Liver (tissue), 9 donors: ENCODE measurements around the gene ZDHHC14. TPM values are rescaled to one million over a fixed set of nuclear protein-coding genes. Genes with fewer than 3 reads are reported as not detected.

Source experiments
- DNase-seq: peaks from one replicate; pipeline ENCODE4 v3.0.0-alpha.2; 2017; ENCODE audit warnings: low spot score
- H3K27ac ChIP-seq, 2 donors: one replicate each; pipeline ENCODE4 v1.7.0; 2013; ENCODE audit warnings: inconsistent platforms in 2 of 2, low read length in 2 of 2, control low read depth in 1 of 2, low read depth in 1 of 2, mild to moderate bottlenecking in 1 of 2
- H3K27me3 ChIP-seq, 4 donors: one replicate each; pipeline versions ENCODE4 v1.6.1 to v1.7.0; 2013; ENCODE audit warnings: low read length in 3 of 4, inconsistent platforms in 1 of 4, mild to moderate bottlenecking in 1 of 4, moderate library complexity in 1 of 4; ENCODE audit not compliant: control insufficient read depth in 4 of 4, insufficient read depth in 4 of 4
- H3K36me3 ChIP-seq, 4 donors: one replicate each; pipeline versions ENCODE4 v1.6.1 to v1.7.0; 2013; ENCODE audit warnings: low read length in 3 of 4, mild to moderate bottlenecking in 3 of 4, low read depth in 1 of 4, moderate library complexity in 1 of 4; ENCODE audit not compliant: control insufficient read depth in 4 of 4, insufficient read depth in 3 of 4
- H3K4me1 ChIP-seq, 4 donors: one replicate each; pipeline versions ENCODE4 v1.6.1 to v1.7.0; 2013; ENCODE audit warnings: low read length in 3 of 4, mild to moderate bottlenecking in 3 of 4, moderate library complexity in 1 of 4; ENCODE audit not compliant: control insufficient read depth in 4 of 4, insufficient read depth in 4 of 4
- H3K4me3 ChIP-seq, 3 donors: one replicate each; pipeline versions ENCODE4 v1.6.1 to v1.7.0; 2013; ENCODE audit warnings: low read length in 3 of 3, control low read depth in 1 of 3, low read depth in 1 of 3, mild to moderate bottlenecking in 1 of 3
- H3K9ac ChIP-seq, 2 donors: one replicate each; pipeline ENCODE4 v1.7.0; 2013; ENCODE audit warnings: low read length in 2 of 2, mild to moderate bottlenecking in 2 of 2, moderate library complexity in 2 of 2, control low read depth in 1 of 2, low read depth in 1 of 2
- H3K9me3 ChIP-seq, 4 donors: one replicate each; pipeline versions ENCODE4 v1.6.1 to v1.7.0; 2013; ENCODE audit warnings: low read length in 3 of 4; ENCODE audit not compliant: control insufficient read depth in 4 of 4
- ATF3 ChIP-seq: IDR thresholded peaks from 2 replicates; pipeline ENCODE4 v1.6.1; 2016; ENCODE audit warnings: antibody characterized with exemption
- CTCF ChIP-seq: fragments of 150-350 bp; IDR thresholded peaks from 2 replicates; pipeline ENCODE4 v1.5.1; 2017; ENCODE audit warnings: improper control_type of control experiment, low read depth, low read length; ENCODE audit not compliant: missing input control
- EGR1 ChIP-seq, 2 donors: IDR thresholded peaks; 2 replicates each; pipeline ENCODE4 v1.6.1; 2016 to 2018; ENCODE audit warnings: antibody characterized with exemption in 2 of 2, low read depth in 2 of 2
- FOXA1 ChIP-seq: IDR thresholded peaks from 2 replicates; pipeline ENCODE4 v1.6.1; 2016; ENCODE audit warnings: antibody characterized with exemption
- FOXA2 ChIP-seq: IDR thresholded peaks from 2 replicates; pipeline ENCODE4 v1.6.1; 2016; ENCODE audit warnings: antibody characterized with exemption
- GABPA ChIP-seq, 2 donors: IDR thresholded peaks in 1 of 2; conservative IDR thresholded peaks in 1 of 2; 2 replicates each; pipeline ENCODE4 v1.6.1; 2016; ENCODE audit warnings: antibody characterized with exemption in 2 of 2, mild to moderate bottlenecking in 1 of 2, moderate library complexity in 1 of 2
- HNF4A ChIP-seq, 2 donors: conservative IDR thresholded peaks; 2 replicates each; pipeline ENCODE4 v1.6.1; 2016; ENCODE audit warnings: antibody characterized with exemption in 2 of 2, mild to moderate bottlenecking in 2 of 2
- HNF4G ChIP-seq: IDR thresholded peaks from 2 replicates; pipeline ENCODE4 v1.6.1; 2016; ENCODE audit warnings: antibody characterized with exemption
- JUND ChIP-seq, 2 donors: IDR thresholded peaks; 2 replicates each; pipeline ENCODE4 v1.6.1; 2016; ENCODE audit warnings: antibody characterized with exemption in 2 of 2
- MAX ChIP-seq: IDR thresholded peaks from 2 replicates; pipeline ENCODE4 v1.6.1; 2016; ENCODE audit warnings: antibody characterized with exemption
- NR2F2 ChIP-seq: IDR thresholded peaks from 2 replicates; pipeline ENCODE4 v1.6.1; 2016; ENCODE audit warnings: antibody characterized with exemption
- RAD21 ChIP-seq, 2 donors: IDR thresholded peaks; 2 replicates each; pipeline ENCODE4 v1.6.1; 2016; ENCODE audit warnings: antibody characterized with exemption in 2 of 2, mild to moderate bottlenecking in 2 of 2
- REST ChIP-seq: IDR thresholded peaks from 2 replicates; pipeline ENCODE4 v1.6.1; 2016; ENCODE audit warnings: antibody characterized with exemption, mild to moderate bottlenecking
- RXRA ChIP-seq, 2 donors: IDR thresholded peaks; 2 replicates each; pipeline ENCODE4 v1.6.1; 2017 to 2018; ENCODE audit warnings: antibody characterized with exemption in 2 of 2, mild to moderate bottlenecking in 1 of 2
- SP1 ChIP-seq: IDR thresholded peaks from 2 replicates; pipeline ENCODE4 v1.6.1; 2018; ENCODE audit warnings: antibody characterized with exemption, mild to moderate bottlenecking
- TAF1 ChIP-seq: conservative IDR thresholded peaks from 2 replicates; pipeline ENCODE4 v1.6.1; 2016; ENCODE audit warnings: antibody characterized with exemption, mild to moderate bottlenecking
- YY1 ChIP-seq: IDR thresholded peaks from 2 replicates; pipeline ENCODE4 v1.6.1; 2016; ENCODE audit warnings: antibody characterized with exemption, mild to moderate bottlenecking
- ZBTB33 ChIP-seq: IDR thresholded peaks from 2 replicates; pipeline ENCODE4 v1.6.1; 2016; ENCODE audit warnings: antibody characterized with exemption
- WGBS: extraction: QIAGEN DNeasy Blood & Tissue Kit; methylation state at CpG from one replicate; pipeline ENCODE4 v1.1.7; 2013; 5-methylcytosine and 5-hydroxymethylcytosine counted together
- polyA plus RNA-seq, 2 donors: library from polyadenylated mRNA; stranded (reverse) in 1 of 2; unstranded in 1 of 2; fragments of 200-250 nt in 1 of 2; fragments of >200 nt in 1 of 2; fragmentation: Nextera tagmentation in 1 of 2; extraction: Ambion mirVana in 1 of 2; gene quantifications; one replicate each; pipeline versions ENCODE4 v1.2.1 to v1.2.3, GENCODE V29; 2013 to 2015
- total RNA-seq, 2 donors: library from RNA; depleted of rRNA; stranded (reverse); fragments of >200 nt; gene quantifications; one replicate each; pipeline ENCODE4 v1.2.3, GENCODE V29; 2014
- donor health status: healthy.
- donor health status: healthy.
- donor health status: healthy.
- donor health status: healthy.
- donor health status: healthy.

The ZDHHC14 gene
- total and polyA plus RNA-seq, 4 donors, result 4.4 to 11.7 (median 8.4) TPM

- TF ChIP-seq HNF4G (no peak), GABPA (IDR thresholded peaks at IDR 0.05 in 1 of 2, conservative IDR thresholded peaks at IDR 0.05 in 1 of 2) (no peak), YY1 (no peak), RXRA (IDR thresholded peaks at IDR 0.05) (no peak), REST (no peak), EGR1 (IDR thresholded peaks at IDR 0.05; ENCODE audit: low read depth in 2 of 2) (no peak), CTCF (no peak), TAF1 (no peak), JUND (IDR thresholded peaks at IDR 0.05) (no peak), ZBTB33 (no peak), FOXA2 (no peak), NR2F2 (no peak), SP1 (no peak), RAD21 (IDR thresholded peaks at IDR 0.05) (no peak), HNF4A (conservative IDR thresholded peaks at IDR 0.05) (no peak), ATF3 (no peak), MAX (no peak), FOXA1 (no peak)
- no peaks in the 10 kb centered on the region for H3K9me3 ChIP-seq
- 90% methylated on average over 2 of the region's 2 CpGs for WGBS
These were observed 117.8 kb downstream of the ZDHHC14 start for GRCh38 chr6:157498817-157499216.

More at GRCh38 chr6:157498817-157499216, 117.8 kb downstream of the ZDHHC14 start:
- H3K9ac ChIP-seq, result no peak overlapping the region
- H3K4me3 ChIP-seq, result no peak overlapping the region
- no peak for DNase-seq
- no peaks in the 10 kb centered on the region for H3K27me3 ChIP-seq
- no peaks in the 10 kb centered on the region for H3K4me1 ChIP-seq
- H3K36me3 ChIP-seq, result no peaks in the 10 kb centered on the region
- H3K27ac ChIP-seq, result no peak overlapping the region
